GM21717 (cell line): ENCODE results near the gene CORO1C.

Experiments
- ATAC-seq: cut with Tn5 transposase; IDR thresholded peaks from one replicate; pipeline ENCODE4 v1.9.1; 2021; ENCODE audit warnings: mild to moderate bottlenecking, moderate library complexity; ENCODE audit not compliant: unreplicated experiment

CORO1C gene

GRCh38 chr12:108727868-108728735 lies 3.2 kb downstream of the CORO1C start:
- no peak for ATAC-seq

- ATAC-seq: no peak
These were observed 4.2 kb downstream of the CORO1C start for GRCh38 chr12:108727161-108727560.

GRCh38 chr12:108724890-108725151 lies 6.5 kb downstream of the CORO1C start:
- no peak for ATAC-seq

- no peak for ATAC-seq
These were observed 7.0 kb downstream of the CORO1C start for GRCh38 chr12:108724054-108724889.

- no peak for ATAC-seq
These were observed 8.1 kb downstream of the CORO1C start for GRCh38 chr12:108722992-108723766.

GRCh38 chr12:108722463-108722862 lies 8.9 kb downstream of the CORO1C start:
- ATAC-seq: no peak

- ATAC-seq: no peak
These were observed 9.5 kb downstream of the CORO1C start for GRCh38 chr12:108721824-108722223.

- no peak for ATAC-seq
These were observed 10.4 kb downstream of the CORO1C start for GRCh38 chr12:108720757-108721514.

- ATAC-seq: no peak
These were observed 14.1 kb downstream of the CORO1C start for GRCh38 chr12:108717243-108717642.

GRCh38 chr12:108714866-108715265 lies 16.5 kb downstream of the CORO1C start:
- ATAC-seq: no peak

GRCh38 chr12:108713471-108713870 lies 17.8 kb downstream of the CORO1C start:
- ATAC-seq: no peak

GRCh38 chr12:108712925-108713203 lies 18.5 kb downstream of the CORO1C start:
- ATAC-seq: no peak

GRCh38 chr12:108712165-108712924 lies 19.0 kb downstream of the CORO1C start:
- no peak for ATAC-seq

- ATAC-seq: no peak
These were observed 19.7 kb downstream of the CORO1C start for GRCh38 chr12:108711489-108712164.

GRCh38 chr12:108709697-108710096 lies 21.6 kb downstream of the CORO1C start:
- no peak for ATAC-seq

GRCh38 chr12:108704527-108704926 lies 26.8 kb downstream of the CORO1C start:
- ATAC-seq: no peak

- ATAC-seq: no peak
These were observed 28.6 kb downstream of the CORO1C start for GRCh38 chr12:108702595-108703320.

- no peak for ATAC-seq
These were observed 29.4 kb downstream of the CORO1C start for GRCh38 chr12:108701779-108702441.
